ENCODE data around the gene MANBA. TPM values are rescaled to one million over a fixed set of nuclear protein-coding genes. Genes with fewer than 3 reads are reported as not detected.

Gene MANBA
- polyA plus RNA-seq, 2 donors, result 4.3 to 4.7 TPM

DNA sequence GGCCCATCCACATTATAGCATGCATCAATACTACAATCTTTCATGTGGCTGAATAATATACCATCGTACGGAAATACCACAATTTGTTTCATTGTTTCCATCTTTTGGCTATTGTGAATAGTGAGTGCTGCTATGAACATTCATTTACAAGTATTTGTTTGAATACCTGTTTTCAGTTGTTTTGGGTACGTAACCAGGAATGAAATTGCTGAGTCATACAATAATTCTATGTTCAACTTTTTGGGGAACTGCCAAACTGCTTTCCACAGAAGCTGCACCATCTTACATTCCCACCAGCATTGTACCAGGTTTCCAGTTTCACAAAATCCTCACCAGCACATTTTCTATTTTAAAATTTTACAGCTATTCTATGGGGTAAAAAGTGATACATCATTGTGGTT, 28.5 kb upstream of the MANBA start:
- 51 to 69% methylated on average over 3 of the region's 3 CpGs for WGBS, 2 donors
- Histone ChIP-seq H3K27ac (ENCODE audit: low read depth in 2 of 2, low read length in 1 of 2) (no peak overlapping the region), H3K27me3 (ENCODE audit: control insufficient read depth in 1 of 2, insufficient read depth in 2 of 2, low read length in 2 of 2) (no peaks in the 10 kb centered on the region), H3K4me1 (ENCODE audit: control insufficient read depth in 2 of 2, insufficient read depth in 2 of 2, low read length in 1 of 2) (no peaks in the 10 kb centered on the region), H3K36me3 (ENCODE audit: control insufficient read depth in 2 of 2, insufficient read depth in 2 of 2, low read length in 1 of 2) (peaks cover 0 to 2% of the 10 kb centered on the region in 2 donors), H3K9me3 (ENCODE audit: control insufficient read depth in 2 of 2, insufficient read depth in 1 of 2, low read depth in 1 of 2, low read length in 1 of 2) (peaks cover 0 to 2% of the 10 kb centered on the region in 2 donors), H3K4me3 (ENCODE audit: low read depth in 1 of 2, low read length in 2 of 2) (no peak overlapping the region)

DNA sequence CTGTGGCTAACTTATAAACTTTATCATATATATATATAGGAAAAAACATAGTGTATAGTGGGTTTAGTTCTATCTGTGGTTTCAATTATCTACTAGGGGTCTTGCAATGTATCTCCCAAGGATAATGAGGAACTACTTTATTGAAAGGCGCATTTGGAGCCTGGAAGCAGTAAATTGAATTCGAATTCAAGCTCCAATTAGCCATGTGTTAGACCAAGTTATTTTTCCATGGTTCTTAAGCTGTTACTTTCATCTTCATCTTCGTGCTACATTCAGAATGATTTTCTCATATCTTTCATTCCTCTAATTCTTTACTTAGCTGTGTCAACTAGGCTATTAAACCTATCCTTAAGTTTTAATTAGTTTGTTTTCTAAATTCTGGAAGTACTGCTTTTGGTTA, 27.2 kb upstream of the MANBA start:
- H3K27me3 ChIP-seq (ENCODE audit: control insufficient read depth in 1 of 2, insufficient read depth in 2 of 2, low read length in 2 of 2), result no peaks in the 10 kb centered on the region
- H3K4me1 ChIP-seq (ENCODE audit: control insufficient read depth in 2 of 2, insufficient read depth in 2 of 2, low read length in 1 of 2), result no peaks in the 10 kb centered on the region
- WGBS, 2 donors, result 95 to 96% methylated on average over 3 of the region's 3 CpGs
- H3K9me3 ChIP-seq (ENCODE audit: control insufficient read depth in 2 of 2, insufficient read depth in 1 of 2, low read depth in 1 of 2, low read length in 1 of 2), result peaks cover 0 to 2% of the 10 kb centered on the region in 2 donors
- no peak overlapping the region for H3K27ac ChIP-seq (ENCODE audit: low read depth in 2 of 2, low read length in 1 of 2)
- H3K4me3 ChIP-seq (ENCODE audit: low read depth in 1 of 2, low read length in 2 of 2), result no peak overlapping the region
- peaks cover 0 to 2% of the 10 kb centered on the region in 2 donors for H3K36me3 ChIP-seq (ENCODE audit: control insufficient read depth in 2 of 2, insufficient read depth in 2 of 2, low read length in 1 of 2)

DNA sequence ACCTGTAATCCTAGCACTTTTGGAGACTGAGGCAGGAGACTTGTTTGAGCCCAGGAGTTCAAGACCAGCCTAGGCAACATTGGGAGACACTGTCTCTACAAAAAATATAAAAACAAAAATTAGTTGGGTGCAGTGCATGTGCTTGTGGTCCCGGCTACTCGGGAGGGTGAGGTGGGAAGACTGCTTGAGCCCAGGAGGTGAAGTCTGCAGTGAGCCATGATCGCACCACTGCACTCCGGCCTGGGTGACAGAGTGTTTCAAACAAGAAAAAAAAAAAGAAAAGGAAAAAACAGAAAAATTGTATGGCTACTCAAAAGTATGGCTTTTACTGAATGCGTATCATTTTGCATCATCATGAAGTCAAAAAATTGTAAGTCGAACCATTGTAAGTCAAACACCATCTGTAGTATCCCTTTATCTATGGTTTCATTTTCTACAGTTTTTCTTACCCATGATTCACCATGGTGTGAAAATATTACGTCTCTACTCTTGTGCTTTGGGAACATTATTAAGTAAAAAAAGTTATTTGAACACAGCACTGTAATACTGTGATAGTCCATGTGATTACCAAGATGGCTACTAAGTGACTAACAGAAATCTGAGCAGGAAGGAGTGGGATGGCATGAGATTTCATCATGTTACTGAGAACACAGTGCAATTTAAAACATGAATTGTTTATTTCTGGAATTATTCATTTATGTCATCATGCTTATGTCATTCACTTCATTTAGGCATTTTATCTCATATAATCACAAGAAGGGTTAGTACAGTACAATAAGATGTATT, 26.5 kb upstream of the MANBA start:
- Histone ChIP-seq H3K27ac (ENCODE audit: low read depth in 2 of 2, low read length in 1 of 2) (no peak overlapping the region), H3K4me3 (ENCODE audit: low read depth in 1 of 2, low read length in 2 of 2) (no peak overlapping the region), H3K27me3 (ENCODE audit: control insufficient read depth in 1 of 2, insufficient read depth in 2 of 2, low read length in 2 of 2) (no peaks in the 10 kb centered on the region), H3K36me3 (ENCODE audit: control insufficient read depth in 2 of 2, insufficient read depth in 2 of 2, low read length in 1 of 2) (peaks cover 0 to 2% of the 10 kb centered on the region in 2 donors), H3K9me3 (ENCODE audit: control insufficient read depth in 2 of 2, insufficient read depth in 1 of 2, low read depth in 1 of 2, low read length in 1 of 2) (peaks cover 0 to 2% of the 10 kb centered on the region in 2 donors), H3K4me1 (ENCODE audit: control insufficient read depth in 2 of 2, insufficient read depth in 2 of 2, low read length in 1 of 2) (no peaks in the 10 kb centered on the region)
- WGBS, 2 donors, result 96% methylated on average over 7 of the region's 7 CpGs

DNA sequence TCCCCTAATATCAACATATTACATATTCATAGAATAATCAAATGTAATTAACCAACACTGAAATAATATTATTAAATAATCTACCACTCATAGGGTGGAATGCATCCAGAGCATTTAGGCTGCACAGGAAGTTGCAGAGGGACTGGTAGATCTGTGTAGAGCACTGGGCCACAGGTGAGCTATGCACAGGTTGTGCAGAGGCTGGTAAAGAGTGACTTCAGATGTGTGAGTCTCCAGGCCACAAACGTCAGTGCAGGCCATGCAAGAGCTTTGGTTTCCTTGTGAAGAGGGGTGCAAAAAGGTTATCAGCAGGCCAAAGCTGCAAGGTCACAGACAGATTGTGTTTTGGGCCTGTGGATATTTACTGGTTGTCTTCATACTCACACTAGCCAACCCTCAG, 25.5 kb upstream of the MANBA start:
- H3K36me3 ChIP-seq (ENCODE audit: control insufficient read depth in 2 of 2, insufficient read depth in 2 of 2, low read length in 1 of 2), result no peaks in the 10 kb centered on the region
- H3K27ac ChIP-seq (ENCODE audit: low read depth in 2 of 2, low read length in 1 of 2), result no peak overlapping the region
- no peaks in the 10 kb centered on the region for H3K27me3 ChIP-seq (ENCODE audit: control insufficient read depth in 1 of 2, insufficient read depth in 2 of 2, low read length in 2 of 2)
- no peaks in the 10 kb centered on the region for H3K4me1 ChIP-seq (ENCODE audit: control insufficient read depth in 2 of 2, insufficient read depth in 2 of 2, low read length in 1 of 2)
- 38 to 48% methylated on average over 1 of the region's 1 CpG for WGBS, 2 donors
- no peak overlapping the region for H3K4me3 ChIP-seq (ENCODE audit: low read depth in 1 of 2, low read length in 2 of 2)
- H3K9me3 ChIP-seq (ENCODE audit: control insufficient read depth in 2 of 2, insufficient read depth in 1 of 2, low read depth in 1 of 2, low read length in 1 of 2), result peaks cover 0 to 2% of the 10 kb centered on the region in 2 donors

DNA sequence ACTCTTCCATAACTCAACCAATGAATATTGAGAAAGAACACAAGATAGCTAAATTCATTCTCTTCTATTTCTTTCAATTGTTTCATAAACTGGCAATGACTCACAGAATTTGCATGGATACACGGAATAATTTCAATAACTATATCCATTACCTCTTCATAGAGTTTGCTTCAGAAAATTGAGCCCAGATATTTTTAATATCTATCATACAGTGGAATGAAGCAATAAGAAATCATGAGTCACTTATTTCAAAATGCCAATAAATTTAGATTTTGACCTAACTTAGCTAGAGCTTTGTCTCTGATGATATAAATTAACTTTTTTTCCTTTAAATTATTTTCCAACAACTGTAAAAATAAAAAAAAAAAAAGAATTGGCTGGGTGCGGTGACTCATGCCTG, 22.2 kb upstream of the MANBA start:
- Histone ChIP-seq H3K4me1 (ENCODE audit: control insufficient read depth in 2 of 2, insufficient read depth in 2 of 2, low read length in 1 of 2) (peaks cover 0 to 3% of the 10 kb centered on the region in 2 donors), H3K27me3 (ENCODE audit: control insufficient read depth in 1 of 2, insufficient read depth in 2 of 2, low read length in 2 of 2) (no peaks in the 10 kb centered on the region), H3K36me3 (ENCODE audit: control insufficient read depth in 2 of 2, insufficient read depth in 2 of 2, low read length in 1 of 2) (no peaks in the 10 kb centered on the region), H3K27ac (ENCODE audit: low read depth in 2 of 2, low read length in 1 of 2) (no peak overlapping the region), H3K9me3 (ENCODE audit: control insufficient read depth in 2 of 2, insufficient read depth in 1 of 2, low read depth in 1 of 2, low read length in 1 of 2) (peaks cover 0 to 2% of the 10 kb centered on the region in 2 donors), H3K4me3 (ENCODE audit: low read depth in 1 of 2, low read length in 2 of 2) (no peak overlapping the region)
- WGBS, 2 donors, result 84 to 87% methylated on average over 2 of the region's 2 CpGs

DNA sequence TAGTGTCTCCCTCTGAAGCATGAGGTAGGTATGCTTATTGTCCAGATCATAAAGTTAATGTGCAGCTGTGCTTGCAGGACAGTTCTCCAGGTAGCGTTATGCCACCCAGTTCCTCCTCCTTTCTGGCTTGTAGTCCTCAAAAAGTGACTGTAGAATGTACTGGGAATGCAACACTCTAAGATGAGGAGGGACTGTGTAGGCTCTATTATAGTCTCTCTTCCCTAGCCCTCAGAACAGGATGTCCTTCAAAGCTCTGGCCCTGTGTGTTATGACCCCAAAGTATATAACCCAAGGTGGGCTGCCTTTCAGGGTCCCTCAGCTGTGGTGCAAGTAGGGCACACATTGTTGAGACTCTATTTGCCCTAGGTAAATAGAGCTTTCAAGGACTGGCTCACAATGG, 20.8 kb upstream of the MANBA start:
- peaks cover 0 to 3% of the 10 kb centered on the region in 2 donors for H3K4me1 ChIP-seq (ENCODE audit: control insufficient read depth in 2 of 2, insufficient read depth in 2 of 2, low read length in 1 of 2)
- H3K27me3 ChIP-seq (ENCODE audit: control insufficient read depth in 1 of 2, insufficient read depth in 2 of 2, low read length in 2 of 2), result no peaks in the 10 kb centered on the region
- peaks cover 0 to 2% of the 10 kb centered on the region in 2 donors for H3K9me3 ChIP-seq (ENCODE audit: control insufficient read depth in 2 of 2, insufficient read depth in 1 of 2, low read depth in 1 of 2, low read length in 1 of 2)
- no peak overlapping the region for H3K4me3 ChIP-seq (ENCODE audit: low read depth in 1 of 2, low read length in 2 of 2)
- H3K36me3 ChIP-seq (ENCODE audit: control insufficient read depth in 2 of 2, insufficient read depth in 2 of 2, low read length in 1 of 2), result no peaks in the 10 kb centered on the region
- H3K27ac ChIP-seq (ENCODE audit: low read depth in 2 of 2, low read length in 1 of 2), result no peak overlapping the region
- 85 to 86% methylated on average over 1 of the region's 1 CpG for WGBS, 2 donors

DNA sequence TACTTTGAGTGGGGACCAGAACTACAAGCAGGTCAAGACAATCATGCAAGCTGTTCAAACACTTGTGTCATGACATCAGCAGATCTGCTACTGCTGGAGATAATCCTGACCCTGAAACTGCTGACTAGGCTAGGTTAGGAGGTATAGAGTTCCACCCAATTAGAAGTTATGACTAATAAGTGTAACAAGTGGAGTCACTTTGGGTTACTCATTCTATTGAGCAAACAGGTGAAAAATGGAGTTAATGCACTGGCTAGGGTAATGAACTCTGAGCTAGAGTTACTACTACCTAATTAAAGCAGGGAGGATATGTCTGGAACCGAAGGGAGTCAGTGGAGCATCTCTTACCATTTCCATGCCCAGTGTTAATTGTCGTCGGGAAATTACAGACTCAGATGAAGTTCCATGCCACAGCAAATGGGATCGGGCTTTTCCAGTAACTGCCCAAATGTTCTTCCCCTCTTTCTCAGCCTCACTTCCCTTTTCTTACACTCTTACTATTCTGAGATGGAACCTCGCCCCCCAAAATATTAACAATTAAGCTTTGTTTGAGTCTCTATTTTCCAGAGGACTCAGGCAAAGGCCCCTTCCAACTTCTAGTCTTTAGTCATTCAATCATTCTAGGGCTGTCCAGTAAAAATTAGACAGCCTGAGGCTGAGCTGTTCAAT, 19.8 kb upstream of the MANBA start:
- H3K27me3 ChIP-seq (ENCODE audit: control insufficient read depth in 1 of 2, insufficient read depth in 2 of 2, low read length in 2 of 2), result no peaks in the 10 kb centered on the region
- peaks cover 0 to 3% of the 10 kb centered on the region in 2 donors for H3K4me1 ChIP-seq (ENCODE audit: control insufficient read depth in 2 of 2, insufficient read depth in 2 of 2, low read length in 1 of 2)
- no peak overlapping the region for H3K4me3 ChIP-seq (ENCODE audit: low read depth in 1 of 2, low read length in 2 of 2)
- no peaks in the 10 kb centered on the region for H3K36me3 ChIP-seq (ENCODE audit: control insufficient read depth in 2 of 2, insufficient read depth in 2 of 2, low read length in 1 of 2)
- 74 to 79% methylated on average over 5 of the region's 5 CpGs for WGBS, 2 donors
- peak overlapping the region; percentile 53 to 68 for H3K27ac ChIP-seq (ENCODE audit: low read depth in 2 of 2, low read length in 1 of 2)
- H3K9me3 ChIP-seq (ENCODE audit: control insufficient read depth in 2 of 2, insufficient read depth in 1 of 2, low read depth in 1 of 2, low read length in 1 of 2), result no peaks in the 10 kb centered on the region

DNA sequence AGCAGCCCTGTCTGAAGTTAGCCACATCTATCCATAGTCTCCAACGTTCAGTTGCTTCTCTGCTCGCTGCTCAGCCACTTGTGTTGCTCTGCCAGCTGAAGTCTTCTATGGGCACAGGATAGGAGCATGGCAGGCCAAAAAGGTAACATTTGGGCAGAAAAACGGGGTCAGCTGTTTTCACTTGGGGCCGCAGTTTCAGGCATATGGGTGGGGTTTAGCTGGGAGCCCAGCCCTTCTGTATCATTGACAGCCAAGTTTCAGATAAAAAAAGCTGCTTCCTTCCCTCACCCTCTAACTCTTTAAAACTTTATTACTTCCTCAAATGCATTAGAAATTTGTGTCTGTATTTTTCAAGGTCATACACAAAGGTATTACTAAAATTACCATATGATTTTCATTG, 18.4 kb upstream of the MANBA start:
- H3K36me3 ChIP-seq (ENCODE audit: control insufficient read depth in 2 of 2, insufficient read depth in 2 of 2, low read length in 1 of 2), result no peaks in the 10 kb centered on the region
- no peak overlapping the region for H3K4me3 ChIP-seq (ENCODE audit: low read depth in 1 of 2, low read length in 2 of 2)
- H3K27me3 ChIP-seq (ENCODE audit: control insufficient read depth in 1 of 2, insufficient read depth in 2 of 2, low read length in 2 of 2), result no peaks in the 10 kb centered on the region
- 72 to 75% methylated on average over 4 of the region's 4 CpGs for WGBS, 2 donors
- H3K27ac ChIP-seq (ENCODE audit: low read depth in 2 of 2, low read length in 1 of 2), result no peak overlapping the region
- H3K4me1 ChIP-seq (ENCODE audit: control insufficient read depth in 2 of 2, insufficient read depth in 2 of 2, low read length in 1 of 2), result peaks cover 0 to 3% of the 10 kb centered on the region in 2 donors
- no peaks in the 10 kb centered on the region for H3K9me3 ChIP-seq (ENCODE audit: control insufficient read depth in 2 of 2, insufficient read depth in 1 of 2, low read depth in 1 of 2, low read length in 1 of 2)

DNA sequence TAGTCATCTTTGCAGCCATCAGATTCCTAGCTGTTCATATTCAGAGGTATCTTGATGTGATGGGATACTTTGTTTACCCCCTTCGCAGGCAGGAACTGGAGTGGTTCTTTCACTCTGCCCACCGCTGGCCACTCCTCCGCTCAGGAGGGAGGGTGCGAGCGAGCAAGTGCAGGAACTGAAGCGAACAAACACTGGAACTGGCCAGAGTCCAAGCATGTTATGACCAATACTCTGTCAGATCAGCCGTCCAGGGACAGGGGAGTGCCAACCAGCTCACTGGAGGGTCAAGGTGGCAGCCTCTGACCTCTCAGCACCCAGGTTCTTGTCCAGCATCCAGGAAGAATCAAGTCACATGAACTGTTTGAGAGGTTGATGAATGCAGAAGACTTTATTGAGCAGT, 18.0 kb upstream of the MANBA start:
- Histone ChIP-seq H3K9me3 (ENCODE audit: control insufficient read depth in 2 of 2, insufficient read depth in 1 of 2, low read depth in 1 of 2, low read length in 1 of 2) (no peaks in the 10 kb centered on the region), H3K27me3 (ENCODE audit: control insufficient read depth in 1 of 2, insufficient read depth in 2 of 2, low read length in 2 of 2) (no peaks in the 10 kb centered on the region), H3K36me3 (ENCODE audit: control insufficient read depth in 2 of 2, insufficient read depth in 2 of 2, low read length in 1 of 2) (no peaks in the 10 kb centered on the region), H3K4me1 (ENCODE audit: control insufficient read depth in 2 of 2, insufficient read depth in 2 of 2, low read length in 1 of 2) (peaks cover 0 to 3% of the 10 kb centered on the region in 2 donors), H3K4me3 (ENCODE audit: low read depth in 1 of 2, low read length in 2 of 2) (no peak overlapping the region), H3K27ac (ENCODE audit: low read depth in 2 of 2, low read length in 1 of 2) (no peak overlapping the region)
- WGBS, 2 donors, result 53 to 64% methylated on average over 7 of the region's 7 CpGs
